Fibroblast of the aortic adventitia (primary cell): ENCODE results near the gene FAM156B. TPM values are rescaled to one million over a fixed set of nuclear protein-coding genes. Genes with fewer than 3 reads are reported as not detected.
"Not testable (repeated sequence)": the region's sequence is repeated elsewhere in the genome, so short reads cannot be mapped to it uniquely, and the experiment has no call there.

Experiments used
- DNase-seq: peaks from one replicate; pipeline ENCODE4 v3.0.0-alpha.2; 2010; ENCODE audit warnings: low read depth
- H3K4me3 ChIP-seq: 2 replicates; pipeline ENCODE4 v1.5.1; 2011; ENCODE audit warnings: low read depth, mild to moderate bottlenecking, control low read depth, low read length, moderate library complexity
- total RNA-seq: library from RNA; depleted of rRNA; stranded (reverse); fragments of >200 nt; gene quantifications from 2 replicates; pipeline ENCODE4 v1.2.3, GENCODE V29; 2012; ENCODE audit warnings: low replicate concordance
- TF ChIP-seq, protein P1 (sequence below): IDR thresholded peaks from 2 replicates; pipeline ENCODE4 v1.5.1; 2011; ENCODE audit warnings: mild to moderate bottlenecking, low read length, control low read depth, inconsistent platforms; ENCODE audit not compliant: insufficient read depth

The FAM156B gene, protein sequence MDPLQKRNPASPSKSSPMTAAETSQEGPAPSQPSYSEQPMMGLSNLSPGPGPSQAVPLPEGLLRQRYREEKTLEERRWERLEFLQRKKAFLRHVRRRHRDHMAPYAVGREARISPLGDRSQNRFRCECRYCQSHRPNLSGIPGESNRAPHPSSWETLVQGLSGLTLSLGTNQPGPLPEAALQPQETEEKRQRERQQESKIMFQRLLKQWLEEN
- 7.9 and 26.5 TPM in 2 replicates for total RNA-seq

DNA sequence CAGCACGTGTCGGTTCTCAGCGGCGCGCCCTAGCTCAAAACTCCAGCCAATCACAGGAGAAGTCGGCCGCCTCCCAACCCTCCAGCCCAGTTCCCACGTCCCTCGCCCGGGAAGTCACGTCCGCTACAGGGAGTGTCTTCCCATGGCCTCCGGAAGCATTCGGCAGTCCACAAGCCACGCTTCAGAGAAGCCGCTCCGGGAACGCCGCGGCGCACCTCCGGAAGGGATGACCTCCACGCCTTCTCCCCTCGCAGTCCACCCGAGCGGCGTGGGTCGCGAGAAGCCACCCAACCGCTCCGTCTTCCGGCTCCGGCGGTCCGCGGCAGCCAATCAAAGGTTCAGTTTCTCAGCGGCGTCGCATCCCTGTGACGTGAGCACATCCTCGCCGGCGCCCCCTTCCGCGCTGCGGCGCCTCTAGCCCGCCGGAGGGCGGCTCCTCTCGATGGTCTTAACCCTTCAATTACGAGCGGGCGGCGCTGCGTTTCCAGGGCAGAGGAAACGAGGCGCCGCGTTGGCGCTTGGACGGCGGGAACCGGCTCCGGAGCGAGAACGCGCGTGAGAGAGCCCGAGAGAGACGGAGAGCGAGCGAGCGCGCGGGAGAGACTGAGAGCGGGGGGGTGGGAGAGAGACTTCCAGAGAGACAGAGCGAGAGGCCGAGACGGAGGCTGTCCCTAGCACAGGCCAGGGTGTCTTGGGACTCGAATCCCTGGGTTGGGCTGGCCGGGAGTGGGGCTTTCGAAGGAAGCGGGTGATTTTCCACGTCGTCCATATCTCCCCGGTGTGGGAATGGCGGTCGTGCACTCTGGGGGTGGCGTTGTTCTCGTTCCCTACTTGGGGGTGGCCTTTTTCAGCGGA is at the start of gene FAM156B:
FAM156B (plus strand) TSS at position 476 of the 855 bp plus-strand sequence. CDS start 9,896 bp downstream, outside the sequence.
- H3K4me3 ChIP-seq, DNase-seq: not testable (repeated sequence)

DNA sequence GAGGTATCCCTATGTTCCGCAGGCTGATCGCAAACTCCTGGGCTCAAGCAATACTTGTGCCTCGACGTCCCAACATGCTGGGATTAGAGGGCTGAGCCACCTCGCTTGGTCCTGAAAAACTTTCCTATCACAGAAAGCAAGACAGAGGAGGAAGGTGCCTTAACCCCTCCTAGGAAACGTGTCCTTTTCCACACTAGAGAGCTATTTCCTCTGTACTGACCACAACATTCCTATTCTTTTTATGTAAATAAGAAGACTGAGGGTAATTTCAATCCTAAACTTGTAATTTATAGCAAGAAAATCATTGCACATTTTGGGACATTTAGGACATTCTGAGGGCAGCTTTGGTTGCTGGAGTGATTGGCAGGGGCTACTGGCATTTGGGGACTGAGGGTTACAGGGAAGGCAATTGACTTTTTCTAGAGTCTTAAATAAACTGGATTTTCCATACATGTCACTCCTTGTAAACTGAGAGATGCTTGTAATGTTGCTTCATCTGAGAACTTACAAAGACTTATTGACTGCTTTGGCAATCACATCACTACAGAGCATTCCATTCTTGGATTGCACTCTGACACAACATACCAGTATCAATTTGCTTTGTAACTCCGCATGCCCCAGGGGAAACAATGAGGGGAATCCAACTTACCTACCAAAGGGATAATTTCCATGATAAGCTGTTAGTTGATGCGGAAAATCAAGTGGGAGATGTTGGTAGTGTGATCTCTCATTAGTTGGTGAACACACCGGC is 44.8 kb upstream of the FAM156B start:
- H3K4me3 ChIP-seq, result no peak overlapping the region
- TF ChIP-seq, protein P1, sequence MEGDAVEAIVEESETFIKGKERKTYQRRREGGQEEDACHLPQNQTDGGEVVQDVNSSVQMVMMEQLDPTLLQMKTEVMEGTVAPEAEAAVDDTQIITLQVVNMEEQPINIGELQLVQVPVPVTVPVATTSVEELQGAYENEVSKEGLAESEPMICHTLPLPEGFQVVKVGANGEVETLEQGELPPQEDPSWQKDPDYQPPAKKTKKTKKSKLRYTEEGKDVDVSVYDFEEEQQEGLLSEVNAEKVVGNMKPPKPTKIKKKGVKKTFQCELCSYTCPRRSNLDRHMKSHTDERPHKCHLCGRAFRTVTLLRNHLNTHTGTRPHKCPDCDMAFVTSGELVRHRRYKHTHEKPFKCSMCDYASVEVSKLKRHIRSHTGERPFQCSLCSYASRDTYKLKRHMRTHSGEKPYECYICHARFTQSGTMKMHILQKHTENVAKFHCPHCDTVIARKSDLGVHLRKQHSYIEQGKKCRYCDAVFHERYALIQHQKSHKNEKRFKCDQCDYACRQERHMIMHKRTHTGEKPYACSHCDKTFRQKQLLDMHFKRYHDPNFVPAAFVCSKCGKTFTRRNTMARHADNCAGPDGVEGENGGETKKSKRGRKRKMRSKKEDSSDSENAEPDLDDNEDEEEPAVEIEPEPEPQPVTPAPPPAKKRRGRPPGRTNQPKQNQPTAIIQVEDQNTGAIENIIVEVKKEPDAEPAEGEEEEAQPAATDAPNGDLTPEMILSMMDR, result no peak
- peak; percentile 1 for DNase-seq

DNA sequence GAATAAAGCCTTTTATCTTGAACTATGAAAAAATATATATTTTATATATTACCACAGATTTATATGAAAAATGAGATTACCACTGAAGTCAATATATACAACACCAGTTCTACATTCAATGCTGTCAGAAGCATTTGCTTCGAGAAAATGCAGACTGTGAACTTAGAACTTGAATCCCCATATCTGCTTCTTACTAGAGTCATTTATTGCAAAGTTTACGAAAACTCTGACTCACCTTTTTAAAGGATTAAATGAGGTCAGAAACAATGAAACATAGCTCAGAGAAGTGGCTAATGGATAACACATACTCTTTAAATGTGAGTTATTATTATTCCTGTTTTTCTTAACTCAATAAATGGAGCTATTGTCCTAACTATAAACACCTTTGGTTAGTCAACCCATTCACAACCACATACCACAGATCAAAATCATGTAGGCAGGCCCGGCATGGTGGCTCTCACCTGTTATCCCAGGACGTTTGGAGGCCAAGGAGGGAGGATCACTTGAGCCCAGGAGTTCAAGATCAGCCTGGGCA is 40.1 kb upstream of the FAM156B start:
- H3K4me3 ChIP-seq, DNase-seq: not testable (repeated sequence)

DNA sequence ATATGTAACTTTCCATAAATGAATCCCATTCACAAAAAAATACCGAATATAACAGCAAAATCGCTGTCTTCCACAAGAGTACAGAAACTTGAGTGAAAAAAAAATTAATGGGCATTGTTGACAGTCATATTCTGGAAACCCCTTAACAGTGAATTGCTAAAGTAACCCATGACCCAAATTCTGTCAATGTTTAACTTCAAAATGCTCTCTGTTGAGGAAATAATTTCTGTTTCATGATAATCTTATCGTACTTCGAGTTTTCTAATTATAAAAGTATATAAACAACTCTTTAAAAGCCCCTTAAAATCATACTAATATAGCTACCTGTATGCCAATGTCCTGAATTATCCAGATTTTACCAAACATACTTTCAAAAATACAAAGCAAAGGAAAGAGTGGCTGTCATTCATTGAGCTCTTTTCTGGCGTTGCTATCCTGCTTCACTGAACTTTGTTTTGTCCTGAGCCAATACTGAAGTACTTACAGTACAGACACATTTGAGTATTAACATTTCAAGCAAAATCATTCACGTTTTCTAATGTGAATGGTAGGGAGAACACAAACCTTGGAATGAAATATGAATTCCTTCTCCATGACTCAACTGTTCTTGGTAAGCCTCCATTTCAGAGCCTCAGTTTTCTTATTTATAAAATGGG is 31.7 kb upstream of the FAM156B start:
- DNase-seq, result no peak
- TF ChIP-seq, protein P1, result no peak
- no peak overlapping the region for H3K4me3 ChIP-seq

DNA sequence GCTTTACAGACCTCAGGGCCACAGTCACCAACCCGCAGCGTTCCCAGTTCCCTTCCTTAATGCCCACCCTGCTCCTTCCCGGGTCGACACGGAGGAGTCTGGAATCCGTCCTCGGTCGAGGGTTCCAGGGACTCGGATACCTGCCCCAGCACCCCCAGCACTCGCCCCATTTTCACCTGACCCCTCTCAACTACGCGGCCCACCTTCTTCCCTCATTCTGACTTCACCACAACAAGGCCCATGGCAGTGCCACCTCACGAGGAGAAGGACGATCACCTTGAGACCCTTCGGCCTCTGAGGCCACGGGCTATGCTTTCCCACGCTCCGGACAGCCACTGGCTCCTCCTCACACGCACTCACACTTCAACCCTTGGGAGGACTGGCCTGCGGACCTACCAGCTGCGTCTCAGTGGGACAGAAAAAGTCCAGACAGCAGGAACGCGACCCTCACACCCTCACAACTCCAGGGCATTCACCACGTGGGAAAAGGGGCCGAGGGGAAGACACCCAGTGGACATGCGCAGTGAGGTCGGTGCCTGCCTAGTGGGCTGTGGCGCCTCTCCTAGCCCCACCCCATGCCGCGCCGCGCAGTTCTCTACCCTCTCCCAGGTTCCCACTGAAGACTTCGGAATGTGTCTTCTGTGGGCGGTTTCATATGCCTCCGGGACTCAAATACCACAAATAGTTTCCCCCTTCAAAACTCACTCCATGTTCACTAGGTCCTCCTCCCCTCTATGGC is 29.4 kb upstream of the FAM156B start, which contains the start of gene XAGE3:
XAGE3 (minus strand) TSS at position 474 of the 739 bp plus-strand sequence. CDS start 950 bp downstream, outside the sequence.
- TF ChIP-seq, protein P1, result no peak
- no peak within 1 kb of the TSS for H3K4me3 ChIP-seq
- DNase-seq, result no peak

DNA sequence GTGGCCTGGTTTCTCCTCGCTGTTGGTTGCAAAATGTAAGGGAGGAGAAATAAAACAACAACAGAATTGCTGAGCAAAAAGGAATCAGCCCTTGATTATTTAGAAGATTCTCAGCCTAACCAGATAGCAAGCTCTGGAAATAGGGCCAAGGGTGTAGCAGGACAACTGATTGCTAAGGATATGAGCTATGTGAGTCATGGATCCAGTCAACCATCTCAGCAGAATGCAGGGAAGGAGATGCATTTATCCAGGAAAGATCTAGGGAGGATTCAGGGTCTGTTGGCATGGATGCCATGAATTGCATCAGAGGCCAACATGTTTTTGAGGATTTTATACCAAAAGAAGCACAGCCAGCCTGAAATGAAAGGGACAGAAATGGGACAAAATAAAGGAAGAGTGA is 27.1 kb upstream of the FAM156B start:
- peak; percentile 1 for DNase-seq
- TF ChIP-seq, protein P1, result no peak
- H3K4me3 ChIP-seq, result no peak overlapping the region

DNA sequence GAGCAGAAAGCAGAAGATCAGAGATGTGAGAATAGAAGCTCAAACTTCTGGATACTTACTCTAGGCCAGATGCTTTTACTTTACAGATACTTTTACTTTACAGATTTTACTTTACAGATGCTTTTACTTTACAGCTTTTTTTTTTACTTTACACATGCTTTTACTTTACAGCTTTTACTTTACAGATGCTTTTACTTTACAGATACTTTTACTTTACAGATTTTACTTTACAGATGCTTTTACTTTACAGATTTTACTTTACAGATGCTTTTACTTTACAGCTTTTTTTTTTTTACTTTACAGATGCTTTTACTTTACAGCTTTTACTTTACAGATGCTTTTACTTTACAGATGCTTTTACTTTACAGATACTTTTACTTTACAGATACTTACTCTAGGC is 23.3 kb upstream of the FAM156B start:
- not testable (repeated sequence) for DNase-seq

More for the DNA sequence above, 23.3 kb upstream of the FAM156B start:
- not testable (repeated sequence) for H3K4me3 ChIP-seq
